Suprapubic skin (tissue), 3 donors: ENCODE results near the gene DMGDH.

Experiments used
- POLR2A ChIP-seq, 2 donors: fragments of 450-650 bp; IDR thresholded peaks; one replicate each; pipeline ENCODE4 v1.6.1; 2017; ENCODE audit warnings: antibody characterized with exemption in 2 of 2, mild to moderate bottlenecking in 2 of 2, moderate library complexity in 2 of 2
- TF ChIP-seq, protein P1 (sequence below), 2 donors: fragments of 200-600 bp in 1 of 2; fragments of 450-650 bp in 1 of 2; sonication (generic) in 1 of 2; IDR thresholded peaks; one replicate each; pipeline ENCODE4 v1.5.1; 2016 to 2019; ENCODE audit warnings: antibody characterized with exemption in 2 of 2, mild to moderate bottlenecking in 1 of 2, moderate library complexity in 1 of 2

DNA sequence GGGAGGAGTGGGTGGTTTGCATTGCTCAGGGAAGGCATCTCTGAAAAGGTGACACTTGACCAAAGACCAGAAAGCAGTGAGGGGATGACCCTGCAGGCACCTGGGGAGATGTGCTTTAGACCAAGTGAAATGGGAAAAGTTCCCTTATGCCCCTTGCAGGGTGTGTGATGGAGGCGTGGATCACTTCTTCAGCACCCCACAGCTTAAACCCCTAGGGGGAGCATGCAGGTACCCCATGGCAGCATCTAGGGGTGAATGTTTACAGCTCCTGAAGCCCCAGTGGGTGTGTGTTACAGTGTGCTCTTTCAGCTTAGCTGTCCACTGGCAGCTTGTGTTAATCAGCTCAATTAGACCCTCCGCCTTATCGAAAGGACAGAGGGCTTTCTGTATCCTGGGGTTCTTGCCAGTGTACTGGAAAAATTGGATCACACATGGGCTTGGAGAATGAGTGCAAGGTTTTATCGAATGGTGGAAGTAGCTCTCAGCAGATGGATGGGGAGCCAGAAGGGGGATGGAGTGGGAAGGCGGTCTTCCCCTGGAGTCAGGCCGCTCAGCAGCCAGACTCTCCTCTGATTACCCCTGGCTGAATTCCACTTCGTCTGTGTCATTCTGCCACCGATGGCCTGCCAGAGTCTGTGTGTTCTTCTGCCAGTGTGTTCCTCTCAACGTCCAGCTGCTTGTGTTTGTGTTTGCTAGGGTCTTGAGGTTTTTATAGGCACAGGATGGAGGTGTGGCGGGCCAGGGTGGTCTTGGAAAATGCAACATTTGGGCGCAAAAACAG lies 6.4 kb upstream of the DMGDH start:
- TF ChIP-seq, protein P1, sequence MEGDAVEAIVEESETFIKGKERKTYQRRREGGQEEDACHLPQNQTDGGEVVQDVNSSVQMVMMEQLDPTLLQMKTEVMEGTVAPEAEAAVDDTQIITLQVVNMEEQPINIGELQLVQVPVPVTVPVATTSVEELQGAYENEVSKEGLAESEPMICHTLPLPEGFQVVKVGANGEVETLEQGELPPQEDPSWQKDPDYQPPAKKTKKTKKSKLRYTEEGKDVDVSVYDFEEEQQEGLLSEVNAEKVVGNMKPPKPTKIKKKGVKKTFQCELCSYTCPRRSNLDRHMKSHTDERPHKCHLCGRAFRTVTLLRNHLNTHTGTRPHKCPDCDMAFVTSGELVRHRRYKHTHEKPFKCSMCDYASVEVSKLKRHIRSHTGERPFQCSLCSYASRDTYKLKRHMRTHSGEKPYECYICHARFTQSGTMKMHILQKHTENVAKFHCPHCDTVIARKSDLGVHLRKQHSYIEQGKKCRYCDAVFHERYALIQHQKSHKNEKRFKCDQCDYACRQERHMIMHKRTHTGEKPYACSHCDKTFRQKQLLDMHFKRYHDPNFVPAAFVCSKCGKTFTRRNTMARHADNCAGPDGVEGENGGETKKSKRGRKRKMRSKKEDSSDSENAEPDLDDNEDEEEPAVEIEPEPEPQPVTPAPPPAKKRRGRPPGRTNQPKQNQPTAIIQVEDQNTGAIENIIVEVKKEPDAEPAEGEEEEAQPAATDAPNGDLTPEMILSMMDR (IDR thresholded peaks at IDR 0.05): no peak
- TF ChIP-seq POLR2A (IDR thresholded peaks at IDR 0.05): no peak
